T47D (cell line): ENCODE data around the gene POU2F1.
"Not testable (repeated sequence)": the region's sequence is repeated elsewhere in the genome, so short reads cannot be mapped to it uniquely, and the experiment has no call there.

Experiments used
- DNase-seq, 2 experiments: peaks; one replicate each; pipeline versions ENCODE4 v3.0.0 to v3.0.0-alpha.2; 2011 to 2012; ENCODE audit warnings: low read depth in 1 of 2, low spot score in 1 of 2
- JUND ChIP-seq: IDR thresholded peaks from 2 replicates; pipeline ENCODE4 v1.6.1; 2012; ENCODE audit warnings: low read depth
- in situ Hi-C: cut with HindIII; loops from 2 replicates; pipeline ENCODE4 v1.10.0; 2016; ENCODE audit warnings: low sequenced_read_pairs, low pct_unique_long_range_greater_than_20kb

The POU2F1 gene

GRCh38 chr1:167229719-167230385, 9.2 kb downstream of the POU2F1 start:
- in situ Hi-C loops: no loop called here
- no peak for TF ChIP-seq JUND
- DNase-seq: no peak

GRCh38 chr1:167230437-167230836, 9.8 kb downstream of the POU2F1 start:
- in situ Hi-C loops: no loop called here
- no peak for DNase-seq
- no peak for TF ChIP-seq JUND

- DNase-seq: no peak
- TF ChIP-seq JUND: no peak
- in situ Hi-C loops: no loop called here
Measured at GRCh38 chr1:167231873-167232450, 11.3 kb downstream of the POU2F1 start.

- DNase-seq: no peak
- TF ChIP-seq JUND: no peak
- in situ Hi-C loops: no loop called here
Measured at GRCh38 chr1:167232801-167233200, 12.1 kb downstream of the POU2F1 start.

- in situ Hi-C loops: no loop called here
- peak in 1 of 2 experiments; percentile 72 for DNase-seq
- no peak for TF ChIP-seq JUND
Measured at GRCh38 chr1:167233373-167233772, 12.7 kb downstream of the POU2F1 start.

GRCh38 chr1:167237000-167237399, 16.3 kb downstream of the POU2F1 start:
- TF ChIP-seq JUND: no peak
- no peak for DNase-seq
- in situ Hi-C loops: no loop called here

- no peak for DNase-seq
- no peak for TF ChIP-seq JUND
- in situ Hi-C loops: no loop called here
Measured at GRCh38 chr1:167238713-167239112, 18.0 kb downstream of the POU2F1 start.

- in situ Hi-C loops: no loop called here
- no peak for DNase-seq
- TF ChIP-seq JUND: no peak
Measured at GRCh38 chr1:167239257-167239656, 18.6 kb downstream of the POU2F1 start.

GRCh38 chr1:167244244-167244643, 23.6 kb downstream of the POU2F1 start:
- DNase-seq: no peak
- TF ChIP-seq JUND: no peak
- in situ Hi-C loops: no loop called here

GRCh38 chr1:167245168-167245567, 24.5 kb downstream of the POU2F1 start:
- in situ Hi-C loops, DNase-seq: not testable (repeated sequence)

- in situ Hi-C loops: no loop called here
- no peak for TF ChIP-seq JUND
- no peak for DNase-seq
Measured at GRCh38 chr1:167246971-167247370, 26.3 kb downstream of the POU2F1 start.

- in situ Hi-C loops: no loop called here
Measured at GRCh38 chr1:167247754-167248153, 27.1 kb downstream of the POU2F1 start.

GRCh38 chr1:167248707-167249642, 28.3 kb downstream of the POU2F1 start:
- in situ Hi-C loops: no loop called here
- no peak for TF ChIP-seq JUND
- DNase-seq: no peak

More at GRCh38 chr1:167247754-167248153, 27.1 kb downstream of the POU2F1 start:
- DNase-seq: no peak
- no peak for TF ChIP-seq JUND
